ENCODE measurements around the gene PON2.

Gene PON2

DNA sequence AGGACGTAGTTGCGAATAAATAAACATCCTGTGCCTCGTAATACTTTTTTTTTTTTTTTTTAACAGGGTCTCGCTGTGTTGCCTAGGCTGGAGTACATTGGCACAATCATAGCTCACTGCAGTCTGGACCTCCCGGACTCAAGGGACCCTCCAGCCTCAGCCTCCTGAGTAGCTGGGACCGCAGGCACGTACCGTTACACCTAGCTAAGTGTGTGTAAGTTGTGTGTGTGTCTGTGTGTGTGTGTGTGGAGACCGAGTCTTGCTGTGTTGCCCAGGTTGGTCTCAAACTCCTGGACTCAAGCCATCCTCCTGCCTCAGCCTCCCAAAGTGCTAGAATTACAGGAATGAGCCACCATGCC lies 573 bp upstream of the PON2 start:
- TF ChIP-seq, protein P1, sequence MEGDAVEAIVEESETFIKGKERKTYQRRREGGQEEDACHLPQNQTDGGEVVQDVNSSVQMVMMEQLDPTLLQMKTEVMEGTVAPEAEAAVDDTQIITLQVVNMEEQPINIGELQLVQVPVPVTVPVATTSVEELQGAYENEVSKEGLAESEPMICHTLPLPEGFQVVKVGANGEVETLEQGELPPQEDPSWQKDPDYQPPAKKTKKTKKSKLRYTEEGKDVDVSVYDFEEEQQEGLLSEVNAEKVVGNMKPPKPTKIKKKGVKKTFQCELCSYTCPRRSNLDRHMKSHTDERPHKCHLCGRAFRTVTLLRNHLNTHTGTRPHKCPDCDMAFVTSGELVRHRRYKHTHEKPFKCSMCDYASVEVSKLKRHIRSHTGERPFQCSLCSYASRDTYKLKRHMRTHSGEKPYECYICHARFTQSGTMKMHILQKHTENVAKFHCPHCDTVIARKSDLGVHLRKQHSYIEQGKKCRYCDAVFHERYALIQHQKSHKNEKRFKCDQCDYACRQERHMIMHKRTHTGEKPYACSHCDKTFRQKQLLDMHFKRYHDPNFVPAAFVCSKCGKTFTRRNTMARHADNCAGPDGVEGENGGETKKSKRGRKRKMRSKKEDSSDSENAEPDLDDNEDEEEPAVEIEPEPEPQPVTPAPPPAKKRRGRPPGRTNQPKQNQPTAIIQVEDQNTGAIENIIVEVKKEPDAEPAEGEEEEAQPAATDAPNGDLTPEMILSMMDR (IDR thresholded peaks at IDR 0.05; ENCODE audit: borderline replicate concordance, extremely low read depth, low read length, poor library complexity, severe bottlenecking): no peak
- no peak for TF ChIP-seq EZH2 (IDR thresholded peaks at IDR 0.05; ENCODE audit: borderline replicate concordance, low read depth, low read length, severe bottlenecking)
- H3K79me2 ChIP-seq (ENCODE audit: insufficient read depth, low read length): no peaks in the 10 kb centered on the region
- no peak overlapping the region for H3K4me3 ChIP-seq (ENCODE audit: low read depth in 1 of 2, low read length in 2 of 2)
- H3K9ac ChIP-seq (ENCODE audit: low read depth, low read length): no peak overlapping the region
- H3K4me2 ChIP-seq (ENCODE audit: insufficient read depth, low read length): no peak overlapping the region
- H3K27ac ChIP-seq (ENCODE audit: low read length): no peak overlapping the region
- H2AFZ ChIP-seq (ENCODE audit: low read depth, low read length): no peak overlapping the region
- no peak for DNase-seq
- ATAC-seq (ENCODE audit: insufficient read depth, low read depth): no peak
- no peaks in the 10 kb centered on the region for H3K4me1 ChIP-seq (ENCODE audit: insufficient read depth, low read length)
- H3K27me3 ChIP-seq (ENCODE audit: insufficient read depth, low read length, poor library complexity): no peaks in the 10 kb centered on the region
- H4K20me1 ChIP-seq (ENCODE audit: insufficient read depth, low read length): no peaks in the 10 kb centered on the region
- H3K36me3 ChIP-seq (ENCODE audit: insufficient read depth, low read length): no peaks in the 10 kb centered on the region
- H3K9me3 ChIP-seq (ENCODE audit: insufficient read depth, low read length, severe bottlenecking): no peaks in the 10 kb centered on the region

DNA sequence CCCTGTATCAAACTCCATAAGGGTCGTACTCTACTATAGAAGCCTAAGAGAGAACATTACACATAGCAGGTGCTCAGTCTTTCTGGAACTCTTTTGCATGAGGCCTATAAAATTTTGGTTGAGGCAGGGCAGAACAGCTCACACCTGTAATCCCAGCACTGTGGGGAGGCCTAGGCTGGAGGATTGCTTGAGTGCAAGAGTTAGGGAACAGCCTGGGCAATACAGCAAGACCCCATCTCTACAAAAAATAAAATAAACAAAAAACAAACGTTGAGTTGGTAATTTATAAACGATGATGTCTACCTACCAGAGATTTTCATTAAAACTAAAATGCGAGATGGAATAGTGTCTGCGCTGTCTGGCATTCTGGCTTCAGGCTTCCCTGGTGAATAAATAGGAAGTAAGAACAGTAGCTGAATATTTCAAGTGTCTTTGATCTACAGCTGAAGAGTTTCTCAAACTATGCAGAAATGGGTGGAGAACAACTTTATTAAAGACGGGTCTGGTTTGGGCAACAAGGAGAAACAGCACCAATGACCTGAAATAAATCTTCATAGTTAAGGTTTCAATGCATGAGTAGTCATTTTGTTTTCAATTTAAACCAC lies 774 bp downstream of the PON2 start:
- Histone ChIP-seq H3K9ac (ENCODE audit: low read depth, low read length) (no peak overlapping the region), H3K4me3 (ENCODE audit: low read depth in 1 of 2, low read length in 2 of 2) (no peak overlapping the region), H3K27ac (ENCODE audit: low read length) (no peak overlapping the region), H3K4me1 (ENCODE audit: insufficient read depth, low read length) (no peaks in the 10 kb centered on the region), H3K36me3 (ENCODE audit: insufficient read depth, low read length) (no peaks in the 10 kb centered on the region), H3K9me3 (ENCODE audit: insufficient read depth, low read length, severe bottlenecking) (no peaks in the 10 kb centered on the region), H2AFZ (ENCODE audit: low read depth, low read length) (no peak overlapping the region), H3K4me2 (ENCODE audit: insufficient read depth, low read length) (no peak overlapping the region), H3K27me3 (ENCODE audit: insufficient read depth, low read length, poor library complexity) (no peaks in the 10 kb centered on the region), H4K20me1 (ENCODE audit: insufficient read depth, low read length) (no peaks in the 10 kb centered on the region), H3K79me2 (ENCODE audit: insufficient read depth, low read length) (no peaks in the 10 kb centered on the region)
- TF ChIP-seq, protein P1 (IDR thresholded peaks at IDR 0.05; ENCODE audit: borderline replicate concordance, extremely low read depth, low read length, poor library complexity, severe bottlenecking): no peak
- no peak for TF ChIP-seq EZH2 (IDR thresholded peaks at IDR 0.05; ENCODE audit: borderline replicate concordance, low read depth, low read length, severe bottlenecking)
- DNase-seq (no peak), ATAC-seq (ENCODE audit: insufficient read depth, low read depth) (no peak)

DNA sequence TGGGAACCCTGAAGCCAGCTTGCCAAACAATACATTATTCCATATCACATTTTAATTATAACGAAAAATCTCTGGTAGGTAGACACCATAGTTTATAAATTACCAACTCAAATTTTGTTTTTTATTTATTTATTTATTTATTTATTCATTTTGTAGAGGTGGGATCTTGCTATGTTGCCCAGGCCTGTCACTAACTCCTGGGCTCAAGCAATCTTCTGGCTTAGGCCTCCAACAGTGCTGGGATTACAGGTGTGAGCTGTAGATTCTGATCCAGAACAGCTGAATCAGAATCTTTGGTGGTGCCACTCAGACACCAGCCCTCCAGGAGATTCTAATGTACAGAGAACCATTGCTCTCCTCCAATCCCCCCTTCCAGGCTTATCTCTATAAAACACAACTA lies 1.7 kb downstream of the PON2 start:
- Histone ChIP-seq H3K36me3 (ENCODE audit: insufficient read depth, low read length) (no peaks in the 10 kb centered on the region), H2AFZ (ENCODE audit: low read depth, low read length) (no peak overlapping the region), H3K27me3 (ENCODE audit: insufficient read depth, low read length, poor library complexity) (no peaks in the 10 kb centered on the region), H3K27ac (ENCODE audit: low read length) (no peak overlapping the region), H3K4me3 (ENCODE audit: low read depth in 1 of 2, low read length in 2 of 2) (no peak overlapping the region), H3K79me2 (ENCODE audit: insufficient read depth, low read length) (no peaks in the 10 kb centered on the region), H3K9ac (ENCODE audit: low read depth, low read length) (no peak overlapping the region), H3K4me2 (ENCODE audit: insufficient read depth, low read length) (no peak overlapping the region), H3K4me1 (ENCODE audit: insufficient read depth, low read length) (no peaks in the 10 kb centered on the region), H3K9me3 (ENCODE audit: insufficient read depth, low read length, severe bottlenecking) (no peaks in the 10 kb centered on the region), H4K20me1 (ENCODE audit: insufficient read depth, low read length) (no peaks in the 10 kb centered on the region)
- TF ChIP-seq, protein P1 (IDR thresholded peaks at IDR 0.05; ENCODE audit: borderline replicate concordance, extremely low read depth, low read length, poor library complexity, severe bottlenecking): no peak
- no peak for TF ChIP-seq EZH2 (IDR thresholded peaks at IDR 0.05; ENCODE audit: borderline replicate concordance, low read depth, low read length, severe bottlenecking)
- DNase-seq: no peak
- no peak for ATAC-seq (ENCODE audit: insufficient read depth, low read depth)

GRCh38 chr7:95432606-95433005 lies 2.2 kb downstream of the PON2 start:
- Histone ChIP-seq H3K27ac (ENCODE audit: low read length) (no peak overlapping the region), H3K4me3 (ENCODE audit: low read depth in 1 of 2, low read length in 2 of 2) (no peak overlapping the region), H3K4me1 (ENCODE audit: insufficient read depth, low read length) (no peaks in the 10 kb centered on the region), H3K9ac (ENCODE audit: low read depth, low read length) (no peak overlapping the region), H3K4me2 (ENCODE audit: insufficient read depth, low read length) (no peak overlapping the region), H4K20me1 (ENCODE audit: insufficient read depth, low read length) (no peaks in the 10 kb centered on the region), H2AFZ (ENCODE audit: low read depth, low read length) (no peak overlapping the region; the same call in 1 of the 2 replicates), H3K9me3 (ENCODE audit: insufficient read depth, low read length, severe bottlenecking) (no peaks in the 10 kb centered on the region), H3K36me3 (ENCODE audit: insufficient read depth, low read length) (no peaks in the 10 kb centered on the region), H3K79me2 (ENCODE audit: insufficient read depth, low read length) (no peaks in the 10 kb centered on the region), H3K27me3 (ENCODE audit: insufficient read depth, low read length, poor library complexity) (no peaks in the 10 kb centered on the region)
- ATAC-seq (ENCODE audit: insufficient read depth, low read depth) (no peak), DNase-seq (no peak)
- TF ChIP-seq EZH2 (IDR thresholded peaks at IDR 0.05; ENCODE audit: borderline replicate concordance, low read depth, low read length, severe bottlenecking): no peak
- TF ChIP-seq, protein P1 (IDR thresholded peaks at IDR 0.05; ENCODE audit: borderline replicate concordance, extremely low read depth, low read length, poor library complexity, severe bottlenecking): no peak
